DMS153 treated with DMSO at 0.1 percent for 48 hours (cell line): ENCODE measurements around the gene ARG2.
"Not testable (repeated sequence)": the region's sequence is repeated elsewhere in the genome, so short reads cannot be mapped to it uniquely, and the experiment has no call there.

Experiments used
- DNase-seq: peaks from one replicate; lab custom pipeline; 2025; ENCODE audit not compliant: unreplicated experiment; lab: John Stamatoyannopoulos, UW

The ARG2 gene

DNA sequence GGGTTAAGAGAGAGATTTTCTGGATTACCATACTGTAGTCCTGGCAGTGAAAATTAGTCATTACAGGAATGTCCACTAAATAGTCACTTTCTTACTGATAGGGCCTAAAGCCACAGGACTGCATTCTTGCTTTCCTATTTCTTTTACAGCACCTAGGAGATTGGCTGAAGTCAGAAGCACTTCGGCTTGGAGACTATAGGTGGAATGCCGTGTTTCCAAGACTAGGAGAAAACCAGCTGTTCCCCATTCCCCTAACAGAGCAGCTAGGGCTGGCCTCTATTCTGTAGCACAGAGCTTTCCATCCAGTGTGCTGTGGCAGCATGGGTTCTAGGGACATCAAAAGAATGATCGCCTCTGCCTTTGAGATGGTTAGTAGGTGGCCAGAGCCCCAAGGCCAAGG, 34.7 kb upstream of the ARG2 start:
- no peak for DNase-seq

DNA sequence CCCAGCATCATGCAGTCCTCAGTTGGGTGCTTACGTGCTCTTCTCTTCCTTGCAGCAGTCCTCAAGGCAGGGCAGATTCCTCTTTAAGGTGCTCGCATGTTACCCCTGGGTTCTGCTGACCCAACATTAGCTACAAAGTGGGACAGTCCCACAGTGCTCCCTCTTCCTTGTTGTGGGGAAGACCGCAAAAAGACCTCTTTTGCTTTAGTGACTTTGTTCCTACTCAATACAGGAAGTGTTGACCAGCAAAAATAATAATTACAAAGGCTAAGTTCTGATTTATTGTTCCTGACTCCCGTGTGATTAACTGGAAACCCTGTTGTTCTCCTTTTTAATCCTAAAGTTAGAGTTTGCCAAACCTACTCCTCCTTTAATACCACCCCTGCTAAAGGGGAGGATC, 33.4 kb upstream of the ARG2 start:
- no peak for DNase-seq

DNA sequence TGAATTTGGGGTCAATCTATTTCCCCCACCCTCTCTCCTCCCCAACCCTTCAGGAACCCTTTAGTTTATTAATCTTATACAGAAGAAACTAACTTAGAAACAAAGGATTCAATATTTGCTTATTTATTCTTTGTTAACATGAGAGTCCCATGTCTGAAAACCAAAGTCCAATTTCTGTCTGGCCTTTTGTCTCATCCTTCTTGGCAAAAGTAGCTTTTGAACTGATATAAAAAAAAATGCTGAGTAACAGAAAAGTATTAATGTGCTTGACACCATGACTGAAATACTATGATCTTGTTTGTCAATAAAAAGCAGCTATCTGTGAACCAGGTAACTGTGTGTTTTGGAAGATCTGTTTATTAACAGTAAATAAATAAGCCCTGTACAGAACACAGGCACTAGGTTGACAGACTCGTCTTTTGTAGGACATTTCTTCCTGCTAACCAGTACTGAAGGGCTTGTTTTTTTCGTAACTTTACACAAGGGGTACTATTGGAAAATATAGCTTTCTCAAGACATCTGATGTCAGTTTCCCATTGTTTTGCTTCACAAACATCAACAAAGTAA, 30.4 kb upstream of the ARG2 start:
- no peak for DNase-seq

DNA sequence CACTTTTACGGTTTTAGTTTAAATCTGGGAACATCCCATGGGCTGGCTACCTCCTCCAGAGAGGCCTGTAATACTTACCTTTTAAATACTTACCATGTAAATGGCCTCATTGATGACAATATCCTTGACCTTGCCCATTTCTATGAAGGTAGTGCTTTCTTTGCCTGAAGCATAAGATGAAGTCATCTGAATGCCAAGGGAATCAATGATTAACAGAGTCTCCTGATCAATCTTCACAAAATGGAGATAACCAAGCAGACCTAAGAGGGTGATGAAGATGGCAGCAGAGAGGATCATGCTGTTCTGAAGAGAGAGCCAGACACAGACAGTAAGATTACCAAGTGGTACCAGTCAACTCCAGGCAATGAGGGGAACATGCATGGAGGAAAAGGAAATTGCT, 26.1 kb upstream of the ARG2 start:
- DNase-seq = not testable (repeated sequence)

DNA sequence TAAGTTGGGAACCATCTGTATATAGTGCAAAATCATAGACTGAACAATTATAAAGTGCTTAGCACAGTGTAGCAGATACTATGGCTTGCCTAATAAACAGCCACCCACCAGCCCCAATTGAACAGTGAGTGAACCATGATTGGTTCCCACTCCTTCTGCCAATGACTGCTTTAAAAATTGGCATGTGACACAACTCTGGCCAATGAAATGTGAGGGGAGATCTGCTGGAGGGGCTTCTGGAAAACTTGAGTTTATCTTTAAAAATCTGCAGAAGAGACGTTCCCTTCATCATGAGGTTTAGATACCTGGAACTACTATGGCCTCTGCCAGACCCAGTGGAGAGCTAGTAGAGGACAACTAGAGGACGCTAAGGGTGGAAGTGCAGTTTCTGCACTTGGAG, 24.3 kb upstream of the ARG2 start:
- DNase-seq = no peak

DNA sequence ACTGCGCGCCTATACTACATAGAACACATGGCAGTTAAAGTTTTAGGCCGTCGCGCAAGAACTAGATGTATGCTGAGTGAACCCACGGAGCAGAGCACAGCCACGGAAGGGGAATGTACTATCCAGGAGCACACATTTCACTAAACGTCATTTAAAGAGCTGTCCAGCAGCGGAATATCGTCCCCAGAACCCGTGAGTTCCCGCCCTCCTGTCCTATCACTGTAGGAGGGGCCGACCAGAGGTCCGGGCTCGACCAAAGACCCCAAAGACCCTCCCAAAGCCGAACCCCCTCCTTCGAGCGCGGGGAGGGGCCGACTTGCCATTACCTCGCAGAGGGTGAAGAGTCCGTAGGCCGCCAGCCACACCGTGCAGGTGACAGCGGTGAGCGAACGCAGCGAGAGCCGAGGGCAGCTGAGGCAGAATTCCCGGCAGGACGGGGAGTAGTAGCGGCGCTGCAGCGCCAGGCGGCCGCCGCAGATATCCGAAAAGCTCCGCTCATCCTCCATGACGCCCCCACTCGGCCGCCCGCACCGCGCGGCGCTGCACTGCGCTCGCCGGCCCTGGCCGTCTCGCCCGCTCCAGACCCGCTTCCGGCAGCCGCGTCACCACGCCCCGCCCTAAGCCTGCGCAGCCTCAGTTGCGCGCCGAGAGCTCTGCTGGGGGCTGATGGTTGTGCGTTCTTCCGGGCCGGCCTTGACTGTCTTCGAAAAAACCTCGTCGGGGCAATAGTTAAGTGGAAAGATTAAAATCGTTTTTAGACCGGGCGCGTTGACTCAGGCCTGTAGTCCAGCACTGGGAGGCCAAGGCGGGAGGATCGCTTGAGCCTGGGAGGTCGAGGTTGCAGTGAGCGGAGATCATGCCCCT, 19.8 kb upstream of the ARG2 start, which contains the start of gene PIGH:
PIGH (minus strand) TSS at position 571 of the 864 bp plus-strand sequence; CDS start at position 506, 65 bp downstream.
- DNase-seq = peak; percentile 78

DNA sequence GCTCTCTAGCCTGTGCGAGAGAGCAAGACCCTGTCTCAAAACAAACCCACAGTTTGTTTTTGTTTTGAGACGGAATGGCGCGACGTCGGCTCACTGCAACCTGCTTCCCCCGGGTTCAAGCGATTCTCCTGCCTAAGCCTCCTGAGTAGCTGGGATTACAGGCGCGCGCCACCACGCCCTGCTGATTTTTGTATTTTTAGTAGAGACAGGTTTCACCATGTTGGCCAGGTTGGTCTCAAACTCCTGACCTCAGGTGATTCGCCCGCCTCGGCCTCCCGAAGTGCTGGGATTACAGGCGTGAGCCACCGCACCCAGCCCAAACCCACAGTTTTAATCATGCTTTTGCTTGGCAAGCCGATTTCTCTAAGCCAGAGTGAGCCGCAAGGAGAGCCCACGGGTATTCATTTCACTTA, 19.2 kb upstream of the ARG2 start:
- DNase-seq = not testable (repeated sequence)

DNA sequence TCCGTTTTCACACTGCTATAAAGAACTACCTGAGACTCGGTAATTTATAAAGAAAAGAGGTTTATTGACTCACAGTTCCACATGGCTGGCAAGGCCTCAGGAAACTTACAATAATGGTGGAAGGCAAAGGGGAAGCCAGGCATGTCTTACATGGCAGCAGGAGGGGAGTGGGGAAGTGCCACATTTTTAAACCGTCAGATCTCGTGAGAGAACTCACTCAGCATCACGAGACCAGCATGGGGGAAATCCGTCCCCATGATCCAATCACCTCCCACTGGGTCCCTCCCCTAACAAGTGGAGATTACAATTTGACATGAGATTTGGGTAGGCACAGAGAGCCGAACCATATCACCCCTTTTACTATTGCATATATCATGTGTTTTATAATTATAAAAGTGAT, 17.6 kb upstream of the ARG2 start:
- no peak for DNase-seq

DNA sequence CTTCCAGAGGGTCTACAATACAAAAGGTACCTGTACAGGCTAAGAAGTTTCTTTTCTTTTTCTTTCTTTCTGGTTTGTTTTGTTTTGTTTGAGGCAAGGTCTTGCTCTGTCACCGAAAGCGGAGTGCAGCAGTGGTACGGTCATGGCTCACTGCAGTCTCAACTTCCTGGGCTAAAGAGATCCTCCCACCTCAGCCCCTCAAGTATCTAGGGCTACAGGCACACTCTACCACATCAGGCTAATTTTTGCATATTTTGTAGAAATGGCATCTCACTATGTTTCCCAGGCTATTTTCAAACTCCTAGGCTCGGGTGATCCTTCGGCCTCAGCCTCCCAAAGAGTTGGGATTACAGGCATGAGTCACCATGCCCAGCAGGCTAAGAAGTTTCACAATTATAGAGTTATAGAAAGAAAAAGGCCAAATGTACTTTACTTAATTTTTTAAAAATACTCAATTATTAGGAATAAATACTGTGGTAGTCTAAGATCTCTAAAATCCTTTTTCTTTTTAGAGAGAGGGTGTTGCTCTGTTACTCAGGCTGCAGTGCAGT, 16.6 kb upstream of the ARG2 start:
- DNase-seq = no peak

DNA sequence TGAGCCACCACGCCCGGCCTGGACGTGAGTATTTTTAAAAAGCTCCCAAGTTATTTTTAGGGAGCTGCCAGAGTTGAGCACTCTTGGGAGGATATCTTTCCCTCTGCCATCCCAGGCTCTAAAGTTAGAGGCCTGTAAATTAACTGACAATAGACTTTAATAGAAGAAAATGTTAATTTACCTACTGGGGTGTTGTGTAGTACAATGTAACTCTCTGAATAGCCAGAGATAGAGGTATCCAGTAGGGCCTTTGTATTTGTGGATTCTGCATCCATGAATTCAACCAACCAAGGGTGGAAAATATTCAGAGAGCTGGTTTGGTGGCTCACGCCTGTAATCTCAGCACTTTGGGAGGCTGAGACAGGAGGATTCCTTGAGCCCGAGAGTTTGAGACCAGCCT, 12.1 kb upstream of the ARG2 start:
- no peak for DNase-seq

DNA sequence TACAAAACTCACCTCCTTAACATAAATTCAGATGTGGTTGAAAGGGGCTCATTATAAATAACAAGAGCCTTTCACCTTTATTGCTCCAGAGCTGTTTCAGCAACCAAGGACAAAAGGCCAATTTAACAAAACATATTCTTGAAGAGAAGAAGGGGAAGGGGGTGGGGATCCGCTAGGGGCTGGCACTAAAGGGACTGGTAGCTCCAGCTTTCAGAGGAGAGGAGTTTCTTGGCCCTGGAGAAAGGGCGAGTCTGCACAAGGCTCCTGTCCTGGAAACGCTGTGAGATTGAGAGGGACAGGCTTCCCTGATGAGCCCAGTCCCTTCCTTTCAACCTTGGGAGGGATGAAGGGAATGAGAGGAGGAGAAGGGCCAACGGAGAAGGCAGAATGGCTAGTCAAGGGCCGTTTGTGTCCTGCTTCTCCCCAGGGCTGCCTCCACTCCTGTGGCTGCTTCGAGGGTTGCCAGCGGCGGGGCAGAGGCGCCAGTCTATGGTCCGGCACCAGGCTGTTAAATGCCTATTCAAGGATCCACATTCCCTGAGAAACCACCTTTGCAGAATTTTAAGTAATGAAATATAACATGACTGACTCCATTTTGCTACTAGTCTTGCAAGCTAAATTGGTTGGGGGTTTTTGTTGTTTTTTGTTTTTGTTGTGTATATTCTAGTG, 9.9 kb upstream of the ARG2 start:
- no peak for DNase-seq

DNA sequence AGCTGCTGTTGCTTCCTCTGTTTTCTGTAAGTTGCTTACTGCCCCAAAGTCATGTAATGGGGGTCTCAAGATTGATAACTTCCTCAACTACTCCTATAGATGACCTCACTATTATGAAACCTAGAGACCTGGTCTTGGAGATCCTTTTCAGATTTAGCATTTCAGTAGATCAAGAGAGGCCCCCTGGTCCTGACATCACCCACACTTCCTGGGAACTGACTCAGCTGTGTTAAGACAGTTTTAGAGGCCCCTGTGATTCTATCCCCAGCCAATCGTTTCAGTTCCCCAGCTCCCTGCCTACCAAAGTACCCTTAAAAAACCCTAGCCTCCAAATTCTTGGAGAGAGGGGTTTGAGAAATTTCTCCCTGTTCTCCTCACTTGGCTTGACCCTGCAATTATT, 9.2 kb upstream of the ARG2 start:
- DNase-seq = no peak

DNA sequence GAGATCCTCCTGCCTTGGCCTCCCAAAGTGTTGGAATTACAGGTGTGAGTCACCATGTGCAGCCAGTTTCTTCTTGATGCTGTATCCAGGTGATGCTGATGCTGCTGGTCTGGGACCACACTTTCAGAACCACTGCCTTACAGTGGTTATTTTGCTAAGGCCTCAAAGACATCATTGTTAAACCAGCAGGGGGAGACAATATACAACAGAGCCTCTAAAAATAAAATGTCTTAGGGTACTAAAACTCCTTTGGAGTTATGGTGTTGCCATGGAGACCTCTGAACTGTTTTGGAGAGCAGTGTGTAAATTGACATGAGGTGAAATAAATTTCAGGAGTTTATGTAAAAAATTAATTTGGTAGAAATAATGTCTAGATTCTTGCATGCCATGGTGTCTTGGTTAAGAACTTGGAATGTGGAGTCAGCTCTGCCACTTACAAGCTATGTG, 1.1 kb upstream of the ARG2 start:
- DNase-seq = peak; percentile 38

DNA sequence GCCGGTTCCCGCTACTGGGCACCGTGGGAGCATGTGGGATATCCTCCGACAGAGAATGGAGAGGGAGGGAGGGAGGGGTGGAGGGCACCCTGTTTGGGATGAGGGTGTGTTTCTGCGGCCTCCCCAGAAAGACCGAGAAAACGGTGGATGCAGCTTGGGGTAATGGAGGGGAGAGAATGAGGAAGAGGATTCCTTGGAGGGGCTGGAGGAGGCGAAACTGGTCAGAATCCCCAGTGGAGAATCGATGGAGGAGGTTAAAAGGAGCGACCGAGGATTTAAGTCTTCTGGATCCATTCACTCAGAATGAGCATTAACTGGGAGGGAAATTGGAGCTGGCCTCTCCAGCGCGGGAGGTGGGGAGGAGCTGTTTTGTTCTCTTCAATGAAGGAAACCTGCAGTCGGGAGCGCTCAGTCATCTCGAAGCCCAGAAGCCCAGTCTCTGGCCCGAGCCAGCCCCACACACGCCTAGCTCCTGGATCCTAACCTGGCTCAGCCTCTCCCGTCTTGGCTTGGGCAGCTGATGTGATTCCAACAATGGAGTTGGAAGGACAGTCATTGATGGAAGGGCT, 581 bp downstream of the ARG2 start:
- peak; percentile 43 for DNase-seq

DNA sequence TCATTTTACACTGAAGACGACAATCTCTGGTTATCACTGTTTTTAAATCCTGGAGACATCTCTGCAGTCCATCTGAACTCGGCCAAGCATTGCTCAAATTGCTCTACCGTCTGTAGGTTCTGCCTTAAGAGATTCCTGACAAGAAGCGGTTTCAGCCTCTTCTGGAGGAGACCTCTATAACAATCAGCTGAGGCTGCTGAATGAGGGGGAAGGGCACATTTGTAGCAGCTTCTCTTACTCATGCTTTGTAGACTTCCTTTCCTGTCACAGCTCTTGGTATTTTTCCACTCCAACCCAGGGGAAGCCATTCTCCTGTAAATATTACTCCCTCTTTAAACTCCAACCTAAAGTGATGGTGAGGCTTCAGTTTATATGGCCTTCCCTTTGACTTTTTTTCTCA, 3.0 kb downstream of the ARG2 start:
- DNase-seq = peak; percentile 77

DNA sequence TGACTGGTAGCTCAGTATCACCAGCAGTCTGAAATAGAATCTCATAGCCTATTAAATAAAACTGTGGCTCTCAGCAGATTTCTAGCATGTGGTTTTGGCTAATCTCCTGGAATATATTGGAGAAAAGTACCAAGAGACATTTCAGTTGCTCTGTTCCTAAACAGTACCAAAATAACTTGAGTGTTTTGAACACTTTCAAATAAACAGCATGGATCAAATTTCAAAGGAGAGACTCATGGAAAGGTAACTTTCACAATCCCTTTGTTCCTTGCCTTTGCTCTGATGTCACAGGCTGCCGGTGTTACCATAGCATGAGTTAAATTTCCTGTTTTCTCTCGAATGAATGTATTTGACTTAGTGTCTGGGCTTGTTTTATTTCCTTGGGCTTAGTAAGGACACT, 3.4 kb downstream of the ARG2 start:
- peak; percentile 53 for DNase-seq

DNA sequence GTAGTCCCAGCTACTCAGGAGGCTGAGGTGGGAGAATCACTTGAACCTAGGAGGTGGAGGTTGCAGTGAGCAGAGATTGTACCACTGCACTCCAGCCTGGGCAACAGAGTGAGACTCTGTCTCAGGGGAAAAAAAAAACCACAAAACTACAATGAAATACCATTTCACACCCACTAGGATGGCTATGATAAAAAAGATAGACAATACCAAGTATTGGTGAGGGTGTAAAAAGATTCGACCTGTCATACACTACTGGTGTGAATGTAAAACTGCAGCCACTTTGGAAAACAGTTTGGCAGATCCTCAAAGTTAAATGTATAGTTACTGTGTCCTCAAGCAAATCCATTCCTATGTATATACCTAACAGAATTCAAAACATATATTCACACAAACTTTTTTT, 6.4 kb downstream of the ARG2 start:
- DNase-seq = not testable (repeated sequence)

DNA sequence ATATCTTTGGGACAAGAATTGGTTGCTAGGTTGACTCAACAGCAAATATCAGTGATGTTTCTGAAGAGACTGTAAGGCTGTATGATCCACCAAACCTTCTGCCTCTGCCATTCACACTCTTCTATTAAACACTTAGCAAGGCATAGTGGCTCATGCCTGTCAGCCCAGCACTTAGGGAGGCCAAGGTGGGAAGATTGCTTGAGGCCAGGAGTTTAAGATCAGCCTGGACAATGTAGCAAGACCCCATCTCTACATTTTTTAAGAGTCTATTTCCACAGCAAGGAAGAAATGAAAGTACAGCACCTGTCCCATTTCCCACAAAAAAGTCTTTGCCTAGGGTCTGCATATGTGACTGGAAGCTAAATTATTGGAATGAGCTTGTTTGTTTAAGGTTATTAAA, 7.8 kb downstream of the ARG2 start:
- DNase-seq = no peak

DNA sequence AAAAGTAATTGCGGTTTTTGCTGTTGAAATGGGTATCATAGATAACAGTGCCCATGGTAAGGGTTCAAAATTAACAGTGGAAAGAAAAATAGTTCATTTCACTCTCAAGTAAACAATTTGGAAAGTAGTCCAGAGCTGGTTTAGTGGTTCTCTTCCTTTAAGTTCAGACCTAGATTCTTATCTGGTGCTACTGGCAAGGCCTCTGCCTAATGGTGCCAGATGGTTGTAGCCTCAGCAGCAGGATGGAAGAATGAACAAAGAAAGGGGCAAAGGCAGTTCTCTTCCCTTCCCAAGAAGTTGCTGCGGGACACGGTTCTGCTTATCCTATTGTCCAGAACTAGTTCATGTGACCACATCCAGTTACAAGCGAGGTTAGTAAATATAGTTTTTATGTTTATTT, 10.5 kb downstream of the ARG2 start:
- no peak for DNase-seq

DNA sequence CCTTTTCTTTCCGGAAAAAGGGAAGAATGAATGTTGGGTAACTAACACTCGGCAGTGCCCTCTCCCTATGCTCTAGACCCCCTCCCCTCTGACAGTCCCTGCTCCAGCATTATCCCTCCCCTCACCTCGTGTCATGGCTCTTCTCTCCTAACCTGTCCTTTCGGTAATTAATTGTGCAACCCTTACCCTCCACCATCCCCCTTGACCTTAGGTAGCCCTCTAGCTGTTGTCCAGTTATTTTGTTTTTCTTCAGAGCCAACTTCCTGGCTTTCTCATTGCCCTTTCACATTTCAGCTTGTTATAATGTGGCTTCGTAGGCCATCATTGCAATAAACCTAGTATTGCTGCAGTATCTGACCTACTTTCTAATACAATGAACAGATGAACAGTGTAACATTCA, 11.2 kb downstream of the ARG2 start:
- no peak for DNase-seq

DNA sequence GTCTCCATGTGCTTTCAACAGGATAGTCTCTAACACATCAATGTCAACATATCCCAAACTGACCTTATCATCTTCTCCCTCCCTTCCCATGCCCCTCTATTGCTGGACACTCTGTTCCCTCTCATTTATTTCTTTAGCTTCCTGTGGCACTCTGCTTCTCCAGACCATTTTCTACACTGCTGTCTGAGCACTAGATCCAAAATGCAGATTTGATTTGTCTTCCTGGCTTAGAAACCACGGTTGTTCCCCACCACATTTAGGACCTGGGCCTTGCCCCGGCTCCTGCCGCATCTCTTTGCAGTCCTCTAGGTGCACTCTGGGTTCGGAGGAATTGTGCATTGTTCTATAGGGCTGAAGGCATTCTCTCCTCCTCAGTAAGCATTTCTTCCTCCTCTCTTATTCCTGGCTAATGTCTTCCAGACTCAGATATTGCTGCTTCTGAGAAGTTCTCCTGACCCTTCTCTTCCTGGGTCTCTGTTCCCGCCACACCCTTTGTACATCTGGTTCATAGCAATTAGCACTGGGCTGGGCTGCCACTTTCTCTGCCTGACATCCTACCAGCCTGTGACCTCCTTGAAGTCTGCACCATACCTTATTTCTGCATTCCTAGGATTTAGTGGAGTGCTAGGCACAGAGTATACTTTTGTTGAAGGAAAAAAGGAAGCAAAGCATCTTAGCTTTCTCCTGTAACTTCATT, 13.9 kb downstream of the ARG2 start:
- no peak for DNase-seq
